Measurements from ENCODE around the gene FYN.

DNA sequence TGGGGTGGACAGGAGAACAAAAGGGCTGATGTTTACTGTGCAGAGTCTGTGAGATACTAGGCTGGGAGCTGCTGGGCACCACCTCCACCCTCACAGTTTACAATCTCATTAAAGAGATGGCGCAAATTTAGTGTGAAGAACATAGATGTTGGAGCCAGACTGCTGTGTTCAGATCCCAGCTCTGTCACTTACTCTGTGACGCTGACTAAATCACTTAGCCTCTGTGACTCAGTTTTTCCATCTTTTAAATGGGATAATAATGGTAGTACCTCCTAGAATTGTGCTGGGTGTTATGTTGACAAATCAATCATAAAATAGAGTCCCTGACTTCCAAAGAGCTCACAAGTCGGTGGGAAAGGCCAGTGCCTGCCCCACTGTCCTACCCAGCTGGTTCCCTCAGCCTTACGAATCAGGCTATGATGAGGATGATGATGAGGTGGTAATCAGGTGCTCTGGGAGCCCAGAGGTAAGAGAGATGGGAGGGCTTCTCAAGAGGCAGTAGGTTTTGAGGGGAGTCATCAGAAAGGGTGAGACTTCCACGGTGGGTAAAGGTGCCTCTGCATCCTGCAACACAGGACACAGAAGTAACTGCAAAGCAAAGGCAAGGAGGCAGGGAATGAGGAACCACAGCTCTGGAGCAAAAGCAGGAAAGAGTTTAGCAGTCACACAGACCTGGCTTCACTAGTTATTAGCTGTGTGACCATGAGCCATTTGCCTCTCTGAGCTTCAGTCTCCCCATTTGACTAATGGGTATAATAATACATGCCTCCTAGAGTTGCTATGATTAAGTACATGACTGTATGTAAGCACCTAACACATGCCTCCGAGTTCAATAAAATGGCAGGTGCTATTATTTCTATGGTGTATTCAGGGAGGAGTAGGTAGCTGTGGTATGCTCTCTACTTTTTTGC is 8.9 kb downstream of the FYN start:
- TF ChIP-seq, protein P1, sequence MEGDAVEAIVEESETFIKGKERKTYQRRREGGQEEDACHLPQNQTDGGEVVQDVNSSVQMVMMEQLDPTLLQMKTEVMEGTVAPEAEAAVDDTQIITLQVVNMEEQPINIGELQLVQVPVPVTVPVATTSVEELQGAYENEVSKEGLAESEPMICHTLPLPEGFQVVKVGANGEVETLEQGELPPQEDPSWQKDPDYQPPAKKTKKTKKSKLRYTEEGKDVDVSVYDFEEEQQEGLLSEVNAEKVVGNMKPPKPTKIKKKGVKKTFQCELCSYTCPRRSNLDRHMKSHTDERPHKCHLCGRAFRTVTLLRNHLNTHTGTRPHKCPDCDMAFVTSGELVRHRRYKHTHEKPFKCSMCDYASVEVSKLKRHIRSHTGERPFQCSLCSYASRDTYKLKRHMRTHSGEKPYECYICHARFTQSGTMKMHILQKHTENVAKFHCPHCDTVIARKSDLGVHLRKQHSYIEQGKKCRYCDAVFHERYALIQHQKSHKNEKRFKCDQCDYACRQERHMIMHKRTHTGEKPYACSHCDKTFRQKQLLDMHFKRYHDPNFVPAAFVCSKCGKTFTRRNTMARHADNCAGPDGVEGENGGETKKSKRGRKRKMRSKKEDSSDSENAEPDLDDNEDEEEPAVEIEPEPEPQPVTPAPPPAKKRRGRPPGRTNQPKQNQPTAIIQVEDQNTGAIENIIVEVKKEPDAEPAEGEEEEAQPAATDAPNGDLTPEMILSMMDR (IDR thresholded peaks at IDR 0.05; ENCODE audit: low read depth, low read length, poor library complexity, severe bottlenecking) = no peak
- no peak for TF ChIP-seq EZH2phosphoT487 (IDR thresholded peaks at IDR 0.05; ENCODE audit: borderline replicate concordance, low read length)

Measured in DOHH2 (cell line).